OCI-LY1 (cell line): ENCODE results near the gene HSD11B1L.

Experiments
- CTCF ChIP-seq: fragments of 200-600 bp; sonication (generic), shearing (Covaris generic); IDR thresholded peaks from 2 replicates; pipeline ENCODE4 v1.5.1; 2017; ENCODE audit warnings: mild to moderate bottlenecking, antibody characterized with exemption, low read length, moderate library complexity, mixed read lengths
- EZH2 ChIP-seq: fragments of 200-600 bp; sonication (generic), shearing (Covaris generic); IDR thresholded peaks from 2 replicates; pipeline ENCODE4 v1.8.0; 2017; ENCODE audit warnings: borderline replicate concordance, mixed run types, mild to moderate bottlenecking, antibody characterized with exemption, low read length, moderate library complexity, mixed read lengths

- TF ChIP-seq CTCF = no peak
- TF ChIP-seq EZH2 = no peak
These were observed 16.3 kb upstream of the HSD11B1L start for GRCh38 chr19:5664515-5664914.
